Liver (tissue), 3 donors: ENCODE data around the gene SF3B5.

Experiments used
- GABPA ChIP-seq, 2 donors: IDR thresholded peaks in 1 of 2; conservative IDR thresholded peaks in 1 of 2; 2 replicates each; pipeline ENCODE4 v1.6.1; 2016; ENCODE audit warnings: antibody characterized with exemption in 2 of 2, mild to moderate bottlenecking in 1 of 2, moderate library complexity in 1 of 2
- SP1 ChIP-seq: IDR thresholded peaks from 2 replicates; pipeline ENCODE4 v1.6.1; 2018; ENCODE audit warnings: antibody characterized with exemption, mild to moderate bottlenecking
- TAF1 ChIP-seq: conservative IDR thresholded peaks from 2 replicates; pipeline ENCODE4 v1.6.1; 2016; ENCODE audit warnings: antibody characterized with exemption, mild to moderate bottlenecking
- TF ChIP-seq, protein P1 (sequence below): IDR thresholded peaks from 2 replicates; pipeline ENCODE4 v1.6.1; 2016; ENCODE audit warnings: antibody characterized with exemption
- TF ChIP-seq, protein P2 (sequence below): fragments of 150-350 bp; IDR thresholded peaks from 2 replicates; pipeline ENCODE4 v1.5.1; 2017; ENCODE audit warnings: improper control_type of control experiment, low read depth, low read length; ENCODE audit not compliant: missing input control
- TF ChIP-seq, protein P3 (sequence below): IDR thresholded peaks from 2 replicates; pipeline ENCODE4 v1.6.1; 2016; ENCODE audit warnings: antibody characterized with exemption, mild to moderate bottlenecking
- donor health status: healthy.
- donor health status: healthy.

DNA sequence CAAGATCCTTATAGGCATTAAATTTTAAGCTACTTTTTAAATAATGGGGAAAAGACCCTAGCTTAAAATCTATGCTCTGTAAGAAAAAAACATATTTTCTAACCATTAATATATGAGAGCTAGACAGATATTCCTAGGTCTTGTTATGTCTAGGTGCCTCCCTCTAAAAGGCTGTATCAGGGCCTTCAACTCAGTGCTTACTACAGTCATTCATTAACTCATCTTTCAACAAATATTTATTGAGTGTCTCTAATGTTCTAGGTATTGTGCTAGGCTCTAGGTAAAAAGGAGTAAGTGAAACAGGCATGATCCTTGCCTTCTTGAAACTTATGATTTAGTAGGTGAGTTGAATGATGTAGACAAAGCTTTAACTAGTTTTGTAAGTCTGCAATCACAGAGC is 48.5 kb upstream of the SF3B5 start:
- TF ChIP-seq, protein P1, sequence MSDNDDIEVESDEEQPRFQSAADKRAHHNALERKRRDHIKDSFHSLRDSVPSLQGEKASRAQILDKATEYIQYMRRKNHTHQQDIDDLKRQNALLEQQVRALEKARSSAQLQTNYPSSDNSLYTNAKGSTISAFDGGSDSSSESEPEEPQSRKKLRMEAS = no peak
- TF ChIP-seq, protein P2, sequence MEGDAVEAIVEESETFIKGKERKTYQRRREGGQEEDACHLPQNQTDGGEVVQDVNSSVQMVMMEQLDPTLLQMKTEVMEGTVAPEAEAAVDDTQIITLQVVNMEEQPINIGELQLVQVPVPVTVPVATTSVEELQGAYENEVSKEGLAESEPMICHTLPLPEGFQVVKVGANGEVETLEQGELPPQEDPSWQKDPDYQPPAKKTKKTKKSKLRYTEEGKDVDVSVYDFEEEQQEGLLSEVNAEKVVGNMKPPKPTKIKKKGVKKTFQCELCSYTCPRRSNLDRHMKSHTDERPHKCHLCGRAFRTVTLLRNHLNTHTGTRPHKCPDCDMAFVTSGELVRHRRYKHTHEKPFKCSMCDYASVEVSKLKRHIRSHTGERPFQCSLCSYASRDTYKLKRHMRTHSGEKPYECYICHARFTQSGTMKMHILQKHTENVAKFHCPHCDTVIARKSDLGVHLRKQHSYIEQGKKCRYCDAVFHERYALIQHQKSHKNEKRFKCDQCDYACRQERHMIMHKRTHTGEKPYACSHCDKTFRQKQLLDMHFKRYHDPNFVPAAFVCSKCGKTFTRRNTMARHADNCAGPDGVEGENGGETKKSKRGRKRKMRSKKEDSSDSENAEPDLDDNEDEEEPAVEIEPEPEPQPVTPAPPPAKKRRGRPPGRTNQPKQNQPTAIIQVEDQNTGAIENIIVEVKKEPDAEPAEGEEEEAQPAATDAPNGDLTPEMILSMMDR = no peak
- TF ChIP-seq TAF1 (no peak), GABPA (IDR thresholded peaks at IDR 0.05 in 1 of 2, conservative IDR thresholded peaks at IDR 0.05 in 1 of 2) (no peak), SP1 (no peak)
- TF ChIP-seq, protein P3, sequence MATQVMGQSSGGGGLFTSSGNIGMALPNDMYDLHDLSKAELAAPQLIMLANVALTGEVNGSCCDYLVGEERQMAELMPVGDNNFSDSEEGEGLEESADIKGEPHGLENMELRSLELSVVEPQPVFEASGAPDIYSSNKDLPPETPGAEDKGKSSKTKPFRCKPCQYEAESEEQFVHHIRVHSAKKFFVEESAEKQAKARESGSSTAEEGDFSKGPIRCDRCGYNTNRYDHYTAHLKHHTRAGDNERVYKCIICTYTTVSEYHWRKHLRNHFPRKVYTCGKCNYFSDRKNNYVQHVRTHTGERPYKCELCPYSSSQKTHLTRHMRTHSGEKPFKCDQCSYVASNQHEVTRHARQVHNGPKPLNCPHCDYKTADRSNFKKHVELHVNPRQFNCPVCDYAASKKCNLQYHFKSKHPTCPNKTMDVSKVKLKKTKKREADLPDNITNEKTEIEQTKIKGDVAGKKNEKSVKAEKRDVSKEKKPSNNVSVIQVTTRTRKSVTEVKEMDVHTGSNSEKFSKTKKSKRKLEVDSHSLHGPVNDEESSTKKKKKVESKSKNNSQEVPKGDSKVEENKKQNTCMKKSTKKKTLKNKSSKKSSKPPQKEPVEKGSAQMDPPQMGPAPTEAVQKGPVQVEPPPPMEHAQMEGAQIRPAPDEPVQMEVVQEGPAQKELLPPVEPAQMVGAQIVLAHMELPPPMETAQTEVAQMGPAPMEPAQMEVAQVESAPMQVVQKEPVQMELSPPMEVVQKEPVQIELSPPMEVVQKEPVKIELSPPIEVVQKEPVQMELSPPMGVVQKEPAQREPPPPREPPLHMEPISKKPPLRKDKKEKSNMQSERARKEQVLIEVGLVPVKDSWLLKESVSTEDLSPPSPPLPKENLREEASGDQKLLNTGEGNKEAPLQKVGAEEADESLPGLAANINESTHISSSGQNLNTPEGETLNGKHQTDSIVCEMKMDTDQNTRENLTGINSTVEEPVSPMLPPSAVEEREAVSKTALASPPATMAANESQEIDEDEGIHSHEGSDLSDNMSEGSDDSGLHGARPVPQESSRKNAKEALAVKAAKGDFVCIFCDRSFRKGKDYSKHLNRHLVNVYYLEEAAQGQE = no peak
